ENCODE data around the gene NMD3.

DNA sequence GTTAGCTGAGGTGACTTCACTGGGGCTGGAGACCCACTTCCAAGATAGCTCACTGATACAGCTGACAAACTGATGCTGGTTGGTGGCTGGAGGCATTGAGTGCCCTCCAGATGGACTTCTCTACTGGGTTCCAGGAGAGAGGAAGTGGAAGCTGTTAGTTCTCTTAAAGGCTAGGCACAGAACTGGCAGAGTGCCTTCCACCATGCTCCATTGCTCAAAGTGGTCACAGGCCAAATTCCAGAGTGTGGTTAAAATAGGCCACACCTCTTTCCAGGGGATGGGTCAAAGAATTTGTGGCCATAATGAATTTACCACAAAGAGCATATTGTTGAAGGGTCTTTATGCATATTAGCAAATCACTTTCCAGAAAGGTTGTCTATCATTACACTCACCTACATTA, 74.2 kb downstream of the NMD3 start:
- TF ChIP-seq MAFK (IDR thresholded peaks at IDR 0.05; ENCODE audit: low read depth, low read length): no peak
- TF ChIP-seq, protein P1, sequence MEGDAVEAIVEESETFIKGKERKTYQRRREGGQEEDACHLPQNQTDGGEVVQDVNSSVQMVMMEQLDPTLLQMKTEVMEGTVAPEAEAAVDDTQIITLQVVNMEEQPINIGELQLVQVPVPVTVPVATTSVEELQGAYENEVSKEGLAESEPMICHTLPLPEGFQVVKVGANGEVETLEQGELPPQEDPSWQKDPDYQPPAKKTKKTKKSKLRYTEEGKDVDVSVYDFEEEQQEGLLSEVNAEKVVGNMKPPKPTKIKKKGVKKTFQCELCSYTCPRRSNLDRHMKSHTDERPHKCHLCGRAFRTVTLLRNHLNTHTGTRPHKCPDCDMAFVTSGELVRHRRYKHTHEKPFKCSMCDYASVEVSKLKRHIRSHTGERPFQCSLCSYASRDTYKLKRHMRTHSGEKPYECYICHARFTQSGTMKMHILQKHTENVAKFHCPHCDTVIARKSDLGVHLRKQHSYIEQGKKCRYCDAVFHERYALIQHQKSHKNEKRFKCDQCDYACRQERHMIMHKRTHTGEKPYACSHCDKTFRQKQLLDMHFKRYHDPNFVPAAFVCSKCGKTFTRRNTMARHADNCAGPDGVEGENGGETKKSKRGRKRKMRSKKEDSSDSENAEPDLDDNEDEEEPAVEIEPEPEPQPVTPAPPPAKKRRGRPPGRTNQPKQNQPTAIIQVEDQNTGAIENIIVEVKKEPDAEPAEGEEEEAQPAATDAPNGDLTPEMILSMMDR (conservative IDR thresholded peaks at IDR 0.05; ENCODE audit: low read depth, low read length): no peak
- TF ChIP-seq POLR2A (IDR thresholded peaks at IDR 0.05; ENCODE audit: low read depth, low read length): no peak
- no peak for TF ChIP-seq CHD1 (IDR thresholded peaks at IDR 0.05; ENCODE audit: low read depth, low read length)
- TF ChIP-seq RCOR1 (IDR thresholded peaks at IDR 0.05; ENCODE audit: insufficient replicate concordance, low read length): no peak
- no peak for TF ChIP-seq RAD21 (IDR thresholded peaks at IDR 0.05; ENCODE audit: low read length)
- TF ChIP-seq, protein P2, sequence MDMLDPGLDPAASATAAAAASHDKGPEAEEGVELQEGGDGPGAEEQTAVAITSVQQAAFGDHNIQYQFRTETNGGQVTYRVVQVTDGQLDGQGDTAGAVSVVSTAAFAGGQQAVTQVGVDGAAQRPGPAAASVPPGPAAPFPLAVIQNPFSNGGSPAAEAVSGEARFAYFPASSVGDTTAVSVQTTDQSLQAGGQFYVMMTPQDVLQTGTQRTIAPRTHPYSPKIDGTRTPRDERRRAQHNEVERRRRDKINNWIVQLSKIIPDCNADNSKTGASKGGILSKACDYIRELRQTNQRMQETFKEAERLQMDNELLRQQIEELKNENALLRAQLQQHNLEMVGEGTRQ (IDR thresholded peaks at IDR 0.05; ENCODE audit: low read depth, low read length): no peak
- no peak for TF ChIP-seq MAZ (IDR thresholded peaks at IDR 0.05; ENCODE audit: borderline replicate concordance, low read depth, low read length)
- no peak for TF ChIP-seq CEBPB (IDR thresholded peaks at IDR 0.05; ENCODE audit: low read depth, low read length)
- no peak for TF ChIP-seq NFE2L2 (IDR thresholded peaks at IDR 0.05; ENCODE audit: low read depth, low read length)
- no peak for TF ChIP-seq RFX5 (IDR thresholded peaks at IDR 0.05; ENCODE audit: low read depth, low read length)
